Lower leg skin (tissue), 4 donors: Measurements from ENCODE around the gene CIPC. TPM values are rescaled to one million over a fixed set of nuclear protein-coding genes. Genes with fewer than 3 reads are reported as not detected.

Experiments used
- DNase-seq, 2 donors: peaks; one replicate each; pipeline ENCODE4 v3.0.0-alpha.2; 2019; ENCODE audit warnings: low spot score in 2 of 2
- H3K4me3 ChIP-seq: fragments of 200-600 bp; sonication (generic); 2 replicates; pipeline ENCODE4 v1.5.1; 2017; ENCODE audit warnings: mild to moderate bottlenecking, low read depth; ENCODE audit not compliant: poor library complexity, severe bottlenecking
- POLR2A ChIP-seq, 2 donors: fragments of 450-650 bp; IDR thresholded peaks; one replicate each; pipeline ENCODE4 v1.6.1; 2016 to 2017; ENCODE audit warnings: antibody characterized with exemption in 2 of 2, mild to moderate bottlenecking in 1 of 2, moderate library complexity in 1 of 2
- WGBS, 2 donors: methylation state at CpG; one replicate each; pipeline ENCODE4 v1.1.5; 2018; 5-methylcytosine and 5-hydroxymethylcytosine counted together
- intact Hi-C: fragments of 100-400 bp; cut with DNase I; formaldehyde crosslinking; loops from one replicate; pipeline ENCODE4 v1.15.0; 2023; ENCODE audit warnings: low total_unique reads
- total RNA-seq, 4 donors: library from RNA; depleted of rRNA; stranded (reverse); fragments of >200 nt; gene quantifications; one replicate each; pipeline ENCODE4 v1.1.0, GENCODE V29; 2016
- TF ChIP-seq, protein P1 (sequence below), 3 donors: fragments of 450-650 bp; IDR thresholded peaks; one replicate each; pipeline ENCODE4 v1.5.1; 2016; ENCODE audit warnings: antibody characterized with exemption in 3 of 3, mild to moderate bottlenecking in 3 of 3, moderate library complexity in 2 of 3

The CIPC gene
- total RNA-seq, 4 donors from 2014 or later, result 36.6 to 60.0 (median 52.1) TPM

DNA sequence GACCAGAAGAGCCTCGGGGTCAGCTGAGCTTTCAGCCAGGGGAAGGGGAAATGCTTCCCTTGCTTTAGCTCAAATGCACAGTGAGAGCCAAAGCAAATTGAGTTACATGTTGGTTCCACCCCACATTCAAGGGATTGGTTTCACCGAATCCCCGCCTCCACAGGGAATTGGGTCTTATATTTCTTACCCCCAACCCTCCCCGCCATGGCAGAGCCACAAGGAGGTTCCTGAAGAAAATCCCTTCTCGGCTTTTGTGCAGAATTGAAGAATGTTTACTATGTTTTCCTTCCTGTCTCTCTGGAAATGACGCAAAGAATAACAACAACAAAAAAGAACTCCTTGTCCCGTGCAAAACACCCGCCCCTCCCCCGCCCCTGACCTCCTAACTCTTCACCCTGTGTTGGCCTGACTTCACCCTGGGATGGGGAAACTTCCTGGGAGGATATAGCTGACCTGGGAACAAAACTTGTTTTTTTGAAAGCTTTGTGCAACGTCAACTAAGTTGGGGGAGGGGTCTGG is 21.9 kb upstream of the CIPC start:
- DNase-seq, result peak; percentile 87 to 96
- intact Hi-C loops, result no loop called here
- TF ChIP-seq POLR2A (IDR thresholded peaks at IDR 0.05), result no peak
- TF ChIP-seq, protein P1, sequence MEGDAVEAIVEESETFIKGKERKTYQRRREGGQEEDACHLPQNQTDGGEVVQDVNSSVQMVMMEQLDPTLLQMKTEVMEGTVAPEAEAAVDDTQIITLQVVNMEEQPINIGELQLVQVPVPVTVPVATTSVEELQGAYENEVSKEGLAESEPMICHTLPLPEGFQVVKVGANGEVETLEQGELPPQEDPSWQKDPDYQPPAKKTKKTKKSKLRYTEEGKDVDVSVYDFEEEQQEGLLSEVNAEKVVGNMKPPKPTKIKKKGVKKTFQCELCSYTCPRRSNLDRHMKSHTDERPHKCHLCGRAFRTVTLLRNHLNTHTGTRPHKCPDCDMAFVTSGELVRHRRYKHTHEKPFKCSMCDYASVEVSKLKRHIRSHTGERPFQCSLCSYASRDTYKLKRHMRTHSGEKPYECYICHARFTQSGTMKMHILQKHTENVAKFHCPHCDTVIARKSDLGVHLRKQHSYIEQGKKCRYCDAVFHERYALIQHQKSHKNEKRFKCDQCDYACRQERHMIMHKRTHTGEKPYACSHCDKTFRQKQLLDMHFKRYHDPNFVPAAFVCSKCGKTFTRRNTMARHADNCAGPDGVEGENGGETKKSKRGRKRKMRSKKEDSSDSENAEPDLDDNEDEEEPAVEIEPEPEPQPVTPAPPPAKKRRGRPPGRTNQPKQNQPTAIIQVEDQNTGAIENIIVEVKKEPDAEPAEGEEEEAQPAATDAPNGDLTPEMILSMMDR (IDR thresholded peaks at IDR 0.05), result no peak
- no peak overlapping the region for H3K4me3 ChIP-seq
- 36 to 39% methylated on average over 10 of the region's 10 CpGs for WGBS, 2 donors

DNA sequence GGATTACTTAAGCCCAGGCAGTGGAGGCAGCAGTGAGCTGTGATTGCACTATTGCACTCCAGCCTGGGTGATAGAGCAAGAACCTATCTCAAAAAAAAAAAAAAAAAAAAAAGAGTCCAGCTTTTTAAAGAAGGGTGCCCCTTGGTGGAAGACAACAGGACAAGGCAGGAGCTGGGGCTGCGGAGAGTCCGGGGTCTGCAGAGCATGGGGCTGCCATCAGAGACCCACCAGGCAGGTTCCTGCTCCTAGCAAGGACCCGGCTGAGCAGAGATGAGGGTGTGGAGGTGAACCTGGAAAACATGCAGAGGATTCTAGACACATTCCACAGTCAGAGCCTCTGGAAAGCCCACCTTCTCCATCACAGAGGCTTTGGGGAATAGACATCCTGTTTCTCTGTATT is 21.0 kb upstream of the CIPC start:
- TF ChIP-seq POLR2A (IDR thresholded peaks at IDR 0.05), result no peak
- TF ChIP-seq, protein P1 (IDR thresholded peaks at IDR 0.05), result no peak
- no peak overlapping the region for H3K4me3 ChIP-seq
- no peak for DNase-seq
- 93 to 97% methylated on average over 3 of the region's 3 CpGs for WGBS, 2 donors
- intact Hi-C loops, result no loop called here

DNA sequence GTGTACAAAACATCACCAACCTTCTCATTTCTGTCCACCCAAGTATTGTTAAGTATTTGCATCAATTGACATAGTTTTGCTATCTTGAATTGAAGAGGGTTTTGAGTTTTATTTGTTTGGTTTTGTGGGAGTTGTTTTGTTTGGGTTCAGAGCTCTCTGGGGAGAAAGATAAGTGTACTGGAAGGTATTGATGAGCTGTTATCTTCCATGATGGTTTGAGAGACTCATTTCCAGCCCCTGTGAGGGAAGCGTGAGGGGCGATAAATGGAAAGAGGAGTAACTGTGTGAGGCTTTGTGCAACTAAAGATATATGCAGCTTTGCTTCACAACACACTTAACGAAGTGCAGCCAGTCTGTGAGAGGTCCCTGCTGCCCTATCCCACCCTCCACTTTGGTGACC is 15.7 kb upstream of the CIPC start:
- TF ChIP-seq, protein P1 (IDR thresholded peaks at IDR 0.05), result no peak
- no peak for TF ChIP-seq POLR2A (IDR thresholded peaks at IDR 0.05)
- WGBS, 2 donors, result 89 to 91% methylated on average over 3 of the region's 3 CpGs

DNA sequence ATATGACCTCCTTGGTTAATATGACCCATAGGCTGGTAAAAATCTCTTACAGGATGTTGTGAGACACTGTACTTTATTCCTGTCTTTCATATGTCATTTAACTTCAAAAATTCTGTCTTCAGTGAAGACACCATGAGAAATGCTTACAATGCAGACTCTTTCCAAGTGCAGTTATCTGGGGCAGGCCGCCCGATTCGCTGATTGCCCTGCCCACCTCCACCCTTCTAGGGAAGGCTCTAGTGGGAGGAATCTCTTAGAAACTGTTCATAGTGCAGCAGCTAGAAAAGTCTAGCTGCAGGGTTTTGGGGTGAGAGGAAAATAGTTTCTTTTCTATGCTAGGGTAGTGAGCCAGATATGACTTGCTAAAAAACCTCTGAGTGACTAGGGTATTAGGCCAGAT is 15.0 kb upstream of the CIPC start:
- peak in 1 of 2 donors; percentile 43 for DNase-seq
- no peak overlapping the region for H3K4me3 ChIP-seq
- TF ChIP-seq, protein P1 (IDR thresholded peaks at IDR 0.05), result no peak
- TF ChIP-seq POLR2A (IDR thresholded peaks at IDR 0.05), result no peak
- 54 to 59% methylated on average over 3 of the region's 3 CpGs for WGBS, 2 donors
- intact Hi-C loops, result no loop called here

More for the DNA sequence above, 15.7 kb upstream of the CIPC start:
- no peak overlapping the region for H3K4me3 ChIP-seq
- intact Hi-C loops, result no loop called here
- no peak for DNase-seq

DNA sequence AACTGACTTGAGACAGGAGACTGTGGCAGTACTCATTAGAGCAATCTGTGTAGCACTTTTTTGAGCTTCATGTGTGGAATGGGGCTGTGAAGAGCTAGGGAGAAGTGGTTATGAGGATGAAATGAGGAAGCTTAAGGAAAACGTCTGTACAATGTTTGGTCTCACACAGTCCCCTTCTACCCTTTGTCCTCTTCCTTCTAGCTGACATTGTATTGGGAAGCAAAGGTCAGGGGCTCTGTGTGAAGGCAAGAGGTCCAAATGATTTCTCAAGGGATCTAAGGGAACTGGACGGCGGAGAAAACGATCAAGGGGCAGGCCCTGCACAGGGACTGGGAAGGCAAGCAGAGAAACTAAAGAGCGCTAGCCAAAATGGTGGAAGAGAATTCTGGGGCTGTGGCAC is 13.1 kb upstream of the CIPC start:
- intact Hi-C loops, result no loop called here
- no peak for DNase-seq
- TF ChIP-seq, protein P1 (IDR thresholded peaks at IDR 0.05), result no peak
- TF ChIP-seq POLR2A (IDR thresholded peaks at IDR 0.05), result no peak
- no peak overlapping the region for H3K4me3 ChIP-seq
- WGBS, 2 donors, result 74 to 80% methylated on average over 5 of the region's 5 CpGs

DNA sequence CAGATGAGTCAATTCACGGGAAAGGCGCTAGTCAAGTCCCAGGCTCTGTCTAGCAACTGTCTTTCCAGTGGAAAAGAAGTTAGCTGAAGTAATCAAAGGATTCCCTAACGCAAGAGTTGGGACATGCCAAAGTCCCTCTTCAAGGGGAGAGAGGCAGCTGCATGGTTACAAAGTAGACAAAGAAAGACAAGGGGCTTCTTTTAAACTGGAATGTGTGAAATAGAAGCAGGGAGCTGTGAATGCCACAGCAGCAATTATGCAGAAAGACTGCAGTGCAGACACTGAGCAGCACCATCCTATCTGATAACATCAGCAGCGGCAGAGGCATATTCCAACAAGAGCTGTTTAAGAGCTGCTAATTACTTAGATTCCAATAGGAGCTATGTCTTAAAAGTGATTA is 12.5 kb upstream of the CIPC start:
- TF ChIP-seq, protein P1 (IDR thresholded peaks at IDR 0.05), result no peak
- TF ChIP-seq POLR2A (IDR thresholded peaks at IDR 0.05), result no peak
- H3K4me3 ChIP-seq, result no peak overlapping the region
- no peak for DNase-seq
- WGBS, 2 donors, result 34 to 64% methylated on average over 4 of the region's 4 CpGs
- intact Hi-C loops, result no loop called here
